Germinal center (tissue), 1 donor: ENCODE measurements around the gene GLTPD2.
A peak's percentile ranks its signal among the peaks of the same experiment; 100 is the strongest.

Experiments
- DNase-seq: peaks from one replicate; pipeline ENCODE4 v3.0.0; 2012; ENCODE audit warnings: mixed read lengths, low spot score

Gene GLTPD2

DNA sequence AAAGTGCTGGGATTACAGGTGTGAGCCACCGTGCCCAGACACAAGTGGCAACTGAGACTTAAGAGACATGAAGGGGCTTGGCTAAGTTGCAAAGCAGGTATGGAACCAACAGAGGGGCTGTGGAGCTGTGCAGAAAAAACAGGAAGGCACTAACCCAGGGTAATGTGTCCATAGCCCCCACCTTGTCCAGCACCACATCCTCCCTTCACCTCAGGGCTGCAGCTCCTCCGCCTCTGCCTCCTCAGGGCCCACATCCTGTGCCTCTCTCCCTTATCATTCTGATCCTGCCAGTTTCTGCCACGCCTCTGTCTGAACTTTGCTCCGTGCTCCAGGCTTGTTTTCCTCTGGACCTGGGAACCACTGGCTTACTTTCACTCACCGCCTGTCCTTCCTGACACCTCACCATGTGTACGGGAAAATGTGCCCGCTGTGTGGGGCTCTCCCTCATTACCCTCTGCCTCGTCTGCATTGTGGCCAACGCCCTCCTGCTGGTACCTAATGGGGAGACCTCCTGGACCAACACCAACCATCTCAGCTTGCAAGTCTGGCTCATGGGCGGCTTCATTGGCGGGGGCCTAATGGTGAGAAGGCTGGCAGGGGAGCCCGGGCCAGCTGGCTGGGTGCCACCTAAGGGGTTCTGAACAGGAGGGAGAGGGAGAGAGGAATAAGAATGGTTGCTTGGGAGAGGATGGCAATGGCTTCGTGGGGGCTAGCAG, 17.1 kb upstream of the GLTPD2 start, which contains the start of gene TM4SF5:
Gene TM4SF5 (plus strand): TSS at position 368 of the 716 bp plus-strand sequence. CDS start 37 bp downstream, at position 405.
- no peak for DNase-seq

DNA sequence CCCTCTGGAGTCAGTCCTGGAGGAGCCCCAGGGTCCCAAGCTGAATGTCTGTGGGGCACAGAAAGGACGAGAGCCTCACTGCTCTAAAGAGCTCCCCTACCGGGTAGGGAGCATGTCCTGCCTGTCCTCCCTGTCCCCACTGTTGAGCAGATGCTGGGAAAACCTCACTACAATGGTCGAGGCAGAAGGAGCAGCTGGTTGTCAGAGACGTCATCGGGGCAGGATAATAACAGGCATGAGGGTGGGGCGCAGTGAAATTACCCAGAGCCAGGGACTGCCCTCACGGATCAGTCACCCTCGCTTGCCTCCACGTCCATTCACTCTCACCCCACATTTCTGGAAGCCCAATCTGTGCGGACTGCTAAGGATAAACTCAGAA, 16.5 kb upstream of the GLTPD2 start:
- no peak for DNase-seq

- DNase-seq = no peak
Measured at GRCh38 chr17:4777969-4778760, 10.6 kb upstream of the GLTPD2 start.

- no peak for DNase-seq
Measured at GRCh38 chr17:4780325-4780955, 8.3 kb upstream of the GLTPD2 start.

GRCh38 chr17:4782652-4783051, 6.1 kb upstream of the GLTPD2 start:
- DNase-seq = no peak

- no peak for DNase-seq
Measured at GRCh38 chr17:4785311-4786105, 3.3 kb upstream of the GLTPD2 start.

GRCh38 chr17:4786106-4786511, 2.7 kb upstream of the GLTPD2 start, which contains the start of gene VMO1:
Gene VMO1 (minus strand): TSS chr17:4786364. CDS start chr17:4786352, 12 bp downstream.
- no peak for DNase-seq

- DNase-seq = no peak
Measured at GRCh38 chr17:4786516-4786915, 2.2 kb upstream of the GLTPD2 start.

DNA sequence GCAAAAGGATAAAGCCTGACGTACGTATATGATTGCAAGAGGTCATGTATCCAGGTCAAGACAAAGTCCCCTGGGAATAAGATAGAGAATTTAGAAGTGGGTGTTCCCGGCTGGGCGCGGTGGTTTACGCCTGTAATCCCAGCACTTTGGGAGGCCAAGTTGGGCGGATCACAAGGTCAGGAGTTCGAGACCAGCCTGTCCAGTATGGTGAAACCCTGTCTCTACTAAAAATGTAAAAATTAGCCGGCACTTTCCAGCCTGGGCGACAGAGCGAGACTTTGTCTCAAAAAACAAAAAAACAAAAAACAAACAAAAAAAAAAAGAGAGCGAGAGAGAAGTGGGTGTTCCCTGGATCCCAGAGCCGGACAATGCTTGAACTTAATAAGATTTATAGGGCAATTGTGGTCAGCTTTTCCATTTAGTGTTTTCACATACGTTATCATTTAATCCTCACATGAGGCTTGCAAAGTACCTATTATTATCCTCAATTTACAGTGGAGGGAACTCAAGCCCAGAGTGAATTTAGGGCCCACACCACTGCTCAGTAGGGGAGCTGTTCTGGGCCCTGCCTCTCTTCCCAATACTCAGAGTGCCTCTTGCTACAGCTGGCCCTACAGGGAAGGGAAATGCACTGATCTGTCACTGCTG, 481 bp upstream of the GLTPD2 start:
- no peak for DNase-seq

- no peak for DNase-seq
Measured at GRCh38 chr17:4789701-4789950, 862 bp downstream of the GLTPD2 start.

GRCh38 chr17:4789951-4790704, 1.4 kb downstream of the GLTPD2 start:
- DNase-seq = peak; percentile 93

DNA sequence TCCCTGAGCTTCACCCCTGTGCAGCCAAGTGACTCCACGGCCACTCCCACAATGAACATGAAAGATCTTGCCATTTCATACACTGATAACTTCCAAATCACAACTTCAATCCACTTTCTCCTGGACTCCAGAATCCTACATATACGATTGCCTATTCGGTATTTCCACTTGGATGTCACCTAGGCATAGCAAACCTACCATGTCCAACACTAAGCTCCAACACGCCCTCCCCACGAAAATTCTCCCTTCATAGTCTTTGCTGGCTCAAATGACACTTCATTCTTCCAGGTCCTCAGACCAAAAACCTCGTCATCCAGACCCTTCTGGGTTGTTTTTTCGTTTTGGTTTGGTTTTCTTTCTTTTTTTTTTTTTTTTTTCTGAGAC, 1.9 kb downstream of the GLTPD2 start:
- no peak for DNase-seq

DNA sequence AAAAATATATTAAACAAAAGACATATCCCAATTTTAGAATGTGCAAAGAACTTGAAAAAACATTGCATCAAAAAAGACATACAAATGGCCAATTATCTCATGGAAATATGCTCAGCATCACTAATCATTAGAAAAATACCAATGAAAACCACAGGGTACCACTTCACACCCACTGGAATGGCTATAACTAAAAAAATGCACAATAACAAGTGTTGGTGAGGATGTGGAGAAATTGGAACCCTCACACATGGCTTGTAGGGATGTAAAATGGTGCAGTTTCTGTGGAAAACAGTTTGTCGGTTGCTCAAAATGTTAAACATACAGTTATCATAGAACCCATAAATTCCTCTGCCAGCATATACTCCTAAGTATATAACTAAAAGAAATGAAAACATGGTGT, 6.4 kb downstream of the GLTPD2 start:
- no peak for DNase-seq

GRCh38 chr17:4796552-4796920, 7.8 kb downstream of the GLTPD2 start:
- no peak for DNase-seq

DNA sequence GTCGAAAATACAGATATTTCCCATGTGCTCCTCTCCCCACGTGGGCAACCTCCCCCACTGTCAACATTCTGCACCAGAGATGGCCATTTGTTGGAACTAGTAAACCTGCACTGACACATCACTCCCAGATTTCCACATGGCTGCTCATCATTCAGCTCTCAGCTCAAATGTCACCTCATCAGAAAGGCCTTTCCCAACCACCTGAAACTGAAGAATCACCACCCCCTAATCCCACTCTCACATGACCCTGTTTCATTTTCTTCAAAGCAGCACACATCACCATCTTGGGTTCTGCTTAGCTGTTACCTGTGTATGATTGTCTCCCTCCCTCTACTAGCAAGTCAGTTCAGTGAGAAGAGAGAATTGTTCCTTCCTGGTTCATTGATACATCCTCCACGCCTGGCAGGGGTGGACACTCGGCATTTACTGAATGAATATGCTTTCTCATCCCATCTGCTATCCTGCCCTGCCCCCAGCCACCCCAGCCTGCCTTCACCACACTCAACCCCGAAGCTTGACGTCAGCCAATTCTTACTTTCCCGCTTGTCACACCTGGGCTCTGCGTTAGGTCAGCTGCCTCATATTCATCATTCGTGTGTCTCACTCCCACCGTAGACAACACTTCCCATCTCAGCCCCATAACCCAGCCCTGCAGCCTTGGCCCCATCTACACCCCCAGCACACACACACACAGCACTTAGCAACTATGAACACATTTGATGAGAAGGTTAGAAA, 11.9 kb downstream of the GLTPD2 start:
- DNase-seq = no peak

DNA sequence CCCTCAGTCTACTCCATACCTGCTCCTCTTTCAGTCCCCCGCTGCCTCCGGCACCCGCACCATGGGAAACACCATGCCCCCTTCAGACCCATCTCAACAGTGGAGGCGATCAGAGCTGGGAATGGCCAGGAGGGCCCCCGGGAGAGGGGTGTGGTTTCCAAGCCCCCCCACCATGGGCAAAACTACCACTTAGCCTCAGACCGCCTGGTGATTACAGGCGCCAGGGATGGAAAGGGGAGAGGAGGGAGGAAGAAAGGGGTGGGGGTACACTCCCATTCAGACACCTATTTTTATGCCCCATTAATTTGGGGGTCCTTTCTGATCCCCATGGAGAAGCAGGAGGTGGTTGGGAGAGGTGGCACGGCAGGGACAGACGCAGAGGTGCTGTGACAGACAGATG, 13.5 kb downstream of the GLTPD2 start, which contains the start of gene C17orf114:
Gene C17orf114 (minus strand): TSS at position 101 of the 400 bp plus-strand sequence.
- DNase-seq = no peak

DNA sequence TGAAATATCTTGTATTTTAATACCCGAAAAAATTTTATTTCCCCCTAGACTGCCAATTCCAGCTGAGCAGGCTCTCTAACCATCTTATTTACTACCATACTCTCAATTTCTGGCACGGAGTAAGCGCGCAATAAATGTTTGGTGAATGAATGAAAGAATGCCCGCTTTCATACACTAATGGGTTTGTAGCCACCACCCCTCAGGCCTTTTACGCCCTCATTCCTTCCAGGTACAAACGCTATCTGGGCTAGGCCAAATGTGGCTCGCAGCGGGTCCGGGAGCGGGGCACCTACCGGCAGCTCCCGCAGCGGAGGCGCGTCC, 17.7 kb downstream of the GLTPD2 start:
- DNase-seq = no peak

DNA sequence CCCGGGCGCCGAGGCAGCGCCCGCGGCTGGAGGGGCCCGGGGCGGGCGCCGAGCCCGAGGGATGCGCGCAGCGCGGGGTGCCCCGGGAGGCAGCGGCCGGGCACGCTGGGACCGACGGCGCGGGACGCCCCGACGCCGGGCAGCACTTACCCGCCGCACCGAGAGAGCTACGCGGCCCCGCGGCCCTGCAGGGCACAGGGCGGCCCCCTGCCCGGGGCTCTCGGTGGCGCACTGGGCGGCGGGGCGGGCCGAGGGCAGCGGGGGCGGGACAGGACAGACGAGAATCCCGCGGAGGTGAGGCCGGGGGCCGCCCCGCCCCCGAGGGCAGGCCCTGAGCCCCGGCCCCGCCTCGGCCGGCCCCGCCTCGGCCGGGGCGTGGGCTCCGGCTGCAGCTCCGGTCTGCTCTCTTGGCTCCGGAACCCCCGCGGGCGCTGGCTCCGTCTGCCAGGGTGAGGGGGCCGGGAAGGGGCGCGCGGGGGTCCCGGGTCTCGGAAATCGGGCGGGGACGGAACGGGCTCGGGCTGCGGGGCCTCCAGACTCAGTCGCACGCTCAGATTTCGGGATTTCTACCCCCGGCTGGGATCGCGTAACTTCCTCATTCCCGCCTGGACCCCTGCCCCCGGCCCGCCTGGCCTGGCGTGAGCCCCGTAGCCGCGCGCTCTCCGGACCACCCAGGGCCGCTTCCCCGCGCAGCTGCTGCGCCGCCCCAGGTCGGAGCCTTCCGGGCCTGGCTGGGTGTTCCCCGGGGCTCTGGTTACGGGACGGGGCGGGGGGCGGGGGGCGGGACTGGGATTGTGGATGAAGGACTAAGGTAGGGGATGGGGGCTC, 18.2 kb downstream of the GLTPD2 start, which contains the start of gene PLD2:
Gene PLD2 (plus strand): TSS at position 376 of the 828 bp plus-strand sequence. CDS start 621 bp downstream, outside the sequence.
- peak; percentile 97 for DNase-seq

GRCh38 chr17:4807605-4808377, 19.0 kb downstream of the GLTPD2 start:
- DNase-seq = no peak
